Measurements from ENCODE around the gene VAV3.

The VAV3 gene

DNA sequence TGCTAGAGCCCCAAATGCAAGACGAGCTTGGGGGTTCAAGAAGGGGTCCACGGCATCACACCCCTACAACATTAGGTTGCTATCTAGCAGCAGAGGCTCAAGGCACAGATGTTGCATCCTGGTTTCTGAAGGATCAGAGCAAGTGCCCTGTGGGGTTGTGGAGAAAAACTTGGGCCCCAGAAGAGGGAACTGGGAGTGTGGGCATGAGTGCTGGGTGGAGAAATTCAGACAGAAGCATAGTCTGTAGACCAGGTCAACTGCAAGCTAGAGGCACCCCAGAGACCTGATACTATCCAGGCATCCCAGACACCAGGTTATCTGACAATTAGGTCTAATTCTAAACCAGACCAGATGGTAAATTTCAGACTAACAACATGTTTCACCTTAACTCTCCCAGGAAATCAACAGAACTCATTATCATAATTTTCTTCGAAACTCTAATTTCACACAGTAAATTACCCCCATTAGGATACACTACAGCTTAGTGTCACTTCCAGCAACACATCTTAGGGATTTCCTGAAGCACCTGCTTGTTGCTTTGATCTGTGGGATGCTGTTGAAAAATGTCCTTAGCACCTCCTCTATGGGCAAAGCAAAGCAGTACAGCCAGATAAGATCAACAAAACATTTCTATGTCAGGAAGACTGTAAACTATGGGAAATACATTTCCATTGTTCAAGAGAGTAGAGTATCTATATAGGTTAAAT is 179.3 kb downstream of the VAV3 start:
- in situ Hi-C loops (cut with MboI; ENCODE audit: low sequenced_read_pairs, unreplicated experiment) = loop anchor here (5.0 kb wide), 1 partner anchor 342 kb away; no protein-coding TSS in a partner anchor
- TF ChIP-seq, protein P1, sequence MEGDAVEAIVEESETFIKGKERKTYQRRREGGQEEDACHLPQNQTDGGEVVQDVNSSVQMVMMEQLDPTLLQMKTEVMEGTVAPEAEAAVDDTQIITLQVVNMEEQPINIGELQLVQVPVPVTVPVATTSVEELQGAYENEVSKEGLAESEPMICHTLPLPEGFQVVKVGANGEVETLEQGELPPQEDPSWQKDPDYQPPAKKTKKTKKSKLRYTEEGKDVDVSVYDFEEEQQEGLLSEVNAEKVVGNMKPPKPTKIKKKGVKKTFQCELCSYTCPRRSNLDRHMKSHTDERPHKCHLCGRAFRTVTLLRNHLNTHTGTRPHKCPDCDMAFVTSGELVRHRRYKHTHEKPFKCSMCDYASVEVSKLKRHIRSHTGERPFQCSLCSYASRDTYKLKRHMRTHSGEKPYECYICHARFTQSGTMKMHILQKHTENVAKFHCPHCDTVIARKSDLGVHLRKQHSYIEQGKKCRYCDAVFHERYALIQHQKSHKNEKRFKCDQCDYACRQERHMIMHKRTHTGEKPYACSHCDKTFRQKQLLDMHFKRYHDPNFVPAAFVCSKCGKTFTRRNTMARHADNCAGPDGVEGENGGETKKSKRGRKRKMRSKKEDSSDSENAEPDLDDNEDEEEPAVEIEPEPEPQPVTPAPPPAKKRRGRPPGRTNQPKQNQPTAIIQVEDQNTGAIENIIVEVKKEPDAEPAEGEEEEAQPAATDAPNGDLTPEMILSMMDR (IDR thresholded peaks at IDR 0.05; ENCODE audit: borderline replicate concordance, control extremely low read depth, extremely low read depth, insufficient read depth, missing control alignments) = no peak
- DNase-seq (ENCODE audit: low spot score) = no peak

DNA sequence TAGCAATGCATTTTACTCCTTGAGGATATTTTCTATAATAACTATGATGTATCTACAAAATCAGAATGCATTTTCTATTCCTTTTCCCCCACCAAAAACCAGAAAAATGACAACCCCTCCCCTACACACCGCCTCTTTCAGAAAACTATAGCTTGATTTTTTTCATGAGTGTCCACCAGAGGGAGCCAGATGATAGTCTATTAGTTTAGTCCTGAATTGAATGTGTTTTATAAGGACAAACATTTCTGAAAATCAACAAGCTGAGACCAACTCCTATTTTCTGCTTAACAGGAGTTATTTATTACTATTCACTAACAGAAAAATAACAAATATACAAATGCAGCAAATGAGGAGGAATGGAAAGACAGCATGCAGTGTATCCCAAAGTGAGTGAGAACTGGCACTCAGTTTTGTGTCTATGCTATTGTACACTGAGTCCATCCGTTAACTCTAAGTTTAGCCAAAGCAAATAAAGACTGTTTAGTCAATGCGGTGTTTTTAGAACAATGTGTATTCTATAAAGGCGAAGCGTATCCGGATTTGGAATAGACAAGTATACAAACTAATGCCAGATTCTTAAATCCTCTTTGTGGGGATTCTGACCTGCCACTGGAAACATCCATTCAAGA is 182.6 kb downstream of the VAV3 start:
- DNase-seq (ENCODE audit: low spot score) = no peak
- TF ChIP-seq, protein P1 (IDR thresholded peaks at IDR 0.05; ENCODE audit: borderline replicate concordance, control extremely low read depth, extremely low read depth, insufficient read depth, missing control alignments) = peak; percentile 44
- in situ Hi-C loops (cut with MboI; ENCODE audit: low sequenced_read_pairs, unreplicated experiment) = no loop called here

DNA sequence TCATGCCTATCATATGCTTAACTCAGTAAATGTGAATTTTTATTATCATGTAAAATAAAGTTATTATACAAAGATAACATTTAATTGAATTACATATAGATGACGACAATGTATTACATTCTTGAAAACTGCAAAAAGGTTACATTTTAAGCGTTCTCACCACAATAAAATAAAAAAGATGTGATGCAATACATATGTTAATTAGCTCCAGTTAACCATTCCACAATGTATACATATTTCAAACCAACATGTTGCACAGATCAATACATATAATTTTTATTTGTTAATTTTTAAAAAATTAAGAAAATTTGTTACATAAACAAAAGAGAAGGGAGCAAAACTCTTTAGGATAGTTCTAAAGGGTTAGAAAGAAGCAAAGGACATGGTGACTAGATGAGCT is 183.7 kb downstream of the VAV3 start:
- in situ Hi-C loops (cut with MboI; ENCODE audit: low sequenced_read_pairs, unreplicated experiment) = no loop called here
- TF ChIP-seq, protein P1 (IDR thresholded peaks at IDR 0.05; ENCODE audit: borderline replicate concordance, control extremely low read depth, extremely low read depth, insufficient read depth, missing control alignments) = no peak

DNA sequence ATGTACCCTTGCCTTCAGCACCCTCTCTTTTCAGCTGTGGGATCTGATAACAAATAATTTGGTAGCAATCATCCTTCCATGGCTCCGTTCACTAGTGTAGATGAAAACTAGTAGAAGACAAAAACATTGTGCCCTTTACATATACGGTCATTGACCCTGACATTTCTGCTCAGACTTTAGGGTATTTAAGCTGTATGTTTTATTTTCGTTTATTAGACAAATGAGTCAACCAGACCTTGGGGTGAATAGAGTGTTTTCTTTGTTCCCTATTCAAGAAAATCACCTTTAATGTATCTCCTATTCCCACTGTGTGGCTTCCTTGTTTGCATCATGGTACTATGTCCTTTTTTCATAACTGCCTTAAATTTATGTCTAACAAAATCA is 187.3 kb downstream of the VAV3 start:
- TF ChIP-seq, protein P1 (IDR thresholded peaks at IDR 0.05; ENCODE audit: borderline replicate concordance, control extremely low read depth, extremely low read depth, insufficient read depth, missing control alignments) = no peak
- in situ Hi-C loops (cut with MboI; ENCODE audit: low sequenced_read_pairs, unreplicated experiment) = no loop called here
- DNase-seq (ENCODE audit: low spot score) = no peak

More for the DNA sequence above, 183.7 kb downstream of the VAV3 start:
- DNase-seq (ENCODE audit: low spot score) = no peak

DNA sequence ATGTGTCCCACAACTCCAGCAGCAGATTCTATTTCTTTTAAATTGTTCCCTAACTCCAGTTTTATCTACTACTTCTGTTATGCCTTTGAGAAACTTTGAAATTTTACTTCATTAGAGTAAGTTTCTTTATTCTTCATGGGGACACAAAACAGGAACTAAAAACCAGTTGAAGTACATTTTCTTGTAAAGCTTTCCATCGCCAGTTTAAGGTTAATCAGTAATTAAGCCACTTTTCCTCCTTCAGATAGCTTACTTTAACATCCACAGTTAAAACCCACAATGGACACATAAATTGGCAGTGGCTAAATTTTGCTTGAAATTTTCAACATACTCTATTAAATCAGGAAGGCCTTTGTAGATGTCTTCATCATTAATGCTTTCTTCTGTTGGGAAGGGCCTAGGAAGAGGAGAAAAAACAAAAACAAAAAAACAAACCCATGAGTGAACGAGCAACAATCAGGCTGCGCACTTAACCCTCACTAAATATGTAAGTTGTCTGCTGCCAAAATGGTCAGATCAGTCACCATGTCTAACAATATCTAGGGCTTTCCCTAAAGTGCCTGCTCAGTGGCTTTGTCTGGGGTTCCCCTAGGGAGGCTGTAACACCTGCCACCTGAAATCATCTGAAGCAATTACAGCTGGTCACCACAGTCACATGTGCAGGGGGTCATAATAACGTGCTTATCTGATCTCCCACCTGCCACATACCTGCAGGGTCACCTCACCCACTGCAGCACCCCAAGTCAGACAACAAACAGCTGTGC is 187.9 kb downstream of the VAV3 start:
- DNase-seq (ENCODE audit: low spot score) = peak; percentile 47
- in situ Hi-C loops (cut with MboI; ENCODE audit: low sequenced_read_pairs, unreplicated experiment) = no loop called here
- TF ChIP-seq, protein P1 (IDR thresholded peaks at IDR 0.05; ENCODE audit: borderline replicate concordance, control extremely low read depth, extremely low read depth, insufficient read depth, missing control alignments) = no peak

DNA sequence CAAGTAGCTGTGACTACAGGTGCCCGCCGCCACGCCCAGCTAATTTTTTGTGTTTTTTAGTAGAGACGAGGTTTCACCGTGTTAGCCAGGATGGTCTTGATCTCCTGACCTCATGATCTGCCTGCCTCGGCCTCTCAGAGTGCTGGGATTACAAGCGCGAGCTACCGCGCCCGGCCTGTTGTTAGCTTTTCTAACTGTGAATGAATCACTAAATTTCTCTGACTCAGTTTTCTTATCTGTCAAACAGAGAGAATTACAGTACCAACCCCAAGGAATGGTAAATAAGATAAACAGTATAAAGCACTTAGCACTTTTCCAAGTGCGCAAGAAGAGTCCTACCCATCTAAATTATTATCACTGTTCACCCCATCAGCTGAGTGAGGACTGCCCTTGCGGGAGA is 193.6 kb downstream of the VAV3 start:
- no peak for DNase-seq (ENCODE audit: low spot score)
- TF ChIP-seq, protein P1 (IDR thresholded peaks at IDR 0.05; ENCODE audit: borderline replicate concordance, control extremely low read depth, extremely low read depth, insufficient read depth, missing control alignments) = no peak
- in situ Hi-C loops (cut with MboI; ENCODE audit: low sequenced_read_pairs, unreplicated experiment) = loop anchor here (25.0 kb wide), 1 partner anchor 334 kb away; no protein-coding TSS in a partner anchor

All from GM13976 (cell line).